WTC11 (cell line): ENCODE data around the gene MYH14. TPM values are rescaled to one million over a fixed set of nuclear protein-coding genes. Genes with fewer than 3 reads are reported as not detected.

Source experiments
- ATAC-seq: fragments of 200-7000 bp; cut with Tn5 transposase; 2 replicates; pipeline ENCODE4 v1.10.0; 2021; ENCODE audit warnings: mild to moderate bottlenecking, moderate library complexity
- CTCF ChIA-PET: fragments of 300-600 bp; sonication (Branson Sonifier 250); formaldehyde crosslinking; loops from one replicate; lab custom pipeline; 2021; ENCODE audit warnings: antibody characterized with exemption; lab: Charles Lee
- POLR2A ChIA-PET: fragments of 350-600 bp; sonication (Branson Sonifier 250); formaldehyde crosslinking; loops from one replicate; lab custom pipeline; 2021; ENCODE audit warnings: antibody characterized with exemption; lab: Charles Lee
- DNase-seq: peaks from one replicate; pipeline ENCODE4 v3.0.0; 2021; ENCODE audit warnings: low spot score
- H3K27ac Mint-ChIP-seq: 2 replicates; pipeline ENCODE4 v1.8.0; 2021; ENCODE audit warnings: mixed read lengths
- H3K27me3 Mint-ChIP-seq: 2 replicates; pipeline ENCODE4 v1.8.0; 2021; ENCODE audit warnings: low read depth, mild to moderate bottlenecking, moderate library complexity, mixed read lengths
- H3K36me3 Mint-ChIP-seq: 2 replicates; pipeline ENCODE4 v1.8.0; 2021; ENCODE audit warnings: mixed read lengths
- H3K4me1 Mint-ChIP-seq: 2 replicates; pipeline ENCODE4 v1.8.0; 2022; ENCODE audit warnings: mixed read lengths
- H3K4me3 Mint-ChIP-seq: 2 replicates; pipeline ENCODE4 v1.8.0; 2021; ENCODE audit warnings: mild to moderate bottlenecking, moderate library complexity, mixed read lengths
- H3K9me3 Mint-ChIP-seq: 2 replicates; pipeline ENCODE4 v1.8.0; 2021; ENCODE audit warnings: mixed read lengths
- AR ChIP-seq: fragments of 250-450 bp; sonication (Bioruptor Pico); IDR thresholded peaks from 2 replicates; pipeline ENCODE4 v1.9.0; 2021; ENCODE audit warnings: mild to moderate bottlenecking
- ATF3 ChIP-seq: sonication (generic); formaldehyde crosslinking; conservative IDR thresholded peaks from 2 replicates; pipeline ENCODE4 v1.8.1; 2022; ENCODE audit warnings: mild to moderate bottlenecking, missing genetic modification reagents
- CBFB ChIP-seq: sonication (generic); formaldehyde crosslinking; IDR thresholded peaks from 2 replicates; pipeline ENCODE4 v1.8.1; 2022; ENCODE audit warnings: mild to moderate bottlenecking, low read depth, missing genetic modification reagents
- ESRRA ChIP-seq: sonication (generic); formaldehyde crosslinking; IDR thresholded peaks from 2 replicates; pipeline ENCODE4 v1.8.1; 2022; ENCODE audit warnings: mild to moderate bottlenecking, missing genetic modification reagents, borderline replicate concordance
- FOXJ3 ChIP-seq: sonication (generic); formaldehyde crosslinking; IDR thresholded peaks from 2 replicates; pipeline ENCODE4 v1.9.0; 2021; ENCODE audit warnings: missing genetic modification reagents, mild to moderate bottlenecking, borderline replicate concordance
- FOXP4 ChIP-seq: sonication (generic); formaldehyde crosslinking; IDR thresholded peaks from 2 replicates; pipeline ENCODE4 v1.8.0; 2022; ENCODE audit warnings: mild to moderate bottlenecking, missing genetic modification reagents
- HMGA2 ChIP-seq: fragments of 250-450 bp; sonication (Bioruptor Pico); IDR thresholded peaks from 2 replicates; pipeline ENCODE4 v1.4.0; 2021; ENCODE audit warnings: mild to moderate bottlenecking, moderate library complexity
- KAT7 ChIP-seq: sonication (generic); formaldehyde crosslinking; IDR thresholded peaks from 2 replicates; pipeline ENCODE4 v1.8.1; 2023; ENCODE audit warnings: missing genetic modification reagents, mild to moderate bottlenecking, borderline replicate concordance
- NFATC4 ChIP-seq: fragments of 250-450 bp; sonication (Bioruptor Pico); IDR thresholded peaks from 2 replicates; pipeline ENCODE4 v1.9.0; 2021; ENCODE audit warnings: mild to moderate bottlenecking
- NFYB ChIP-seq: sonication (generic); formaldehyde crosslinking; conservative IDR thresholded peaks from 2 replicates; pipeline ENCODE4 v1.8.0; 2022; ENCODE audit warnings: low read depth, missing genetic modification reagents
- RELA ChIP-seq: sonication (generic); formaldehyde crosslinking; IDR thresholded peaks from 2 replicates; pipeline ENCODE4 v1.8.1; 2022; ENCODE audit warnings: missing genetic modification reagents, mild to moderate bottlenecking, borderline replicate concordance
- SP1 ChIP-seq: sonication (generic); formaldehyde crosslinking; conservative IDR thresholded peaks from 2 replicates; pipeline ENCODE4 v1.8.1; 2022; ENCODE audit warnings: missing genetic modification reagents
- TEAD1 ChIP-seq: sonication (generic); formaldehyde crosslinking; IDR thresholded peaks from 2 replicates; pipeline ENCODE4 v1.8.0; 2022; ENCODE audit warnings: mild to moderate bottlenecking, missing genetic modification reagents
- TEAD4 ChIP-seq: sonication (generic); formaldehyde crosslinking; IDR thresholded peaks from 2 replicates; pipeline ENCODE4 v1.8.0; 2022; ENCODE audit warnings: mild to moderate bottlenecking, missing genetic modification reagents
- ZBTB21 ChIP-seq: sonication (generic); formaldehyde crosslinking; IDR thresholded peaks from 2 replicates; pipeline ENCODE4 v1.8.1; 2023; ENCODE audit warnings: mild to moderate bottlenecking, missing genetic modification reagents, borderline replicate concordance
- ZNF232 ChIP-seq: sonication (generic); formaldehyde crosslinking; IDR thresholded peaks from 2 replicates; pipeline ENCODE4 v1.8.0; 2022; ENCODE audit warnings: mild to moderate bottlenecking, missing genetic modification reagents
- total RNA-seq: library from RNA; stranded (reverse); gene quantifications from 3 replicates; pipeline ENCODE4 v1.2.3, GENCODE V29; 2021
- TF ChIP-seq, protein P1 (sequence below): sonication (generic); formaldehyde crosslinking; IDR thresholded peaks from 2 replicates; pipeline ENCODE4 v1.8.1; 2022; ENCODE audit warnings: mild to moderate bottlenecking, missing genetic modification reagents, moderate library complexity, borderline replicate concordance
- TF ChIP-seq, protein P2 (sequence below): sonication (generic); formaldehyde crosslinking; IDR thresholded peaks from 2 replicates; pipeline ENCODE4 v1.8.1; 2022; ENCODE audit warnings: low read depth, mild to moderate bottlenecking, moderate library complexity, missing genetic modification reagents, borderline replicate concordance
- TF ChIP-seq, protein P3 (sequence below): sonication (generic); formaldehyde crosslinking; IDR thresholded peaks from 2 replicates; pipeline ENCODE4 v1.8.0; 2022; ENCODE audit warnings: mild to moderate bottlenecking, missing genetic modification reagents

MYH14 gene
- total RNA-seq, 1 experiment from 2014 or later, result 25.8 TPM

DNA sequence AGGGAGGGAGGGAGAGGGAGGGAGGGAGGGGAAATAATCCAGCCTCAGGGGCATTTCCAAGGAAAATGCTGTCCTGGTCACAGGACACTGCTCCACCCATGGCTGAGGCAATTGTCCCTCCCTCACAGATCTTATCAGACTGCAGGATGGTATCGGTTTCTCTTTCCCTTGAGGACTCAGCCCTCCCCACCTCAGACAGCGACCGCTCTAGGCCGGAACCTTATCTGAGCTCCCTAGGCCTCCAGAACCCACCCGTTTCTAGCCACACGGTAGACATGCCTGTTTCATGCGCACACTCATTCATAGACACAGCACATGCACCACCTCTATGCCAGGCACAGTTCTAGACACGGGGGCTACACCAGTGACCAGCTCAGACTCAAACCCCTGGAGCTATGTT is 30.3 kb upstream of the MYH14 start (continued):
- TF ChIP-seq, protein P1, sequence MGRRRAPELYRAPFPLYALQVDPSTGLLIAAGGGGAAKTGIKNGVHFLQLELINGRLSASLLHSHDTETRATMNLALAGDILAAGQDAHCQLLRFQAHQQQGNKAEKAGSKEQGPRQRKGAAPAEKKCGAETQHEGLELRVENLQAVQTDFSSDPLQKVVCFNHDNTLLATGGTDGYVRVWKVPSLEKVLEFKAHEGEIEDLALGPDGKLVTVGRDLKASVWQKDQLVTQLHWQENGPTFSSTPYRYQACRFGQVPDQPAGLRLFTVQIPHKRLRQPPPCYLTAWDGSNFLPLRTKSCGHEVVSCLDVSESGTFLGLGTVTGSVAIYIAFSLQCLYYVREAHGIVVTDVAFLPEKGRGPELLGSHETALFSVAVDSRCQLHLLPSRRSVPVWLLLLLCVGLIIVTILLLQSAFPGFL, result no peak
- no peak for TF ChIP-seq ESRRA (CRISPR knock-in tag)
- TF ChIP-seq NFATC4 (CRISPR knock-in tag), result no peak
- TF ChIP-seq AR, result no peak

GRCh38 chr19:50174100-50174793 is 29.2 kb upstream of the MYH14 start:
- ChIA-PET POLR2A (no interaction called here), CTCF (interaction anchor here (0.8 to 2.0 kb wide), 2 partner anchors 56 to 85 kb away, joined by 3 to 5 read pairs; no protein-coding TSS in a partner anchor)
- no peak for ATAC-seq
- no peaks in the 10 kb centered on the region for H3K36me3 Mint-ChIP-seq
- 0 out of 2 replicates have a peak overlapping the region, but pooled peaks have one; percentile 54 for H3K27ac Mint-ChIP-seq
- DNase-seq, result no peak
- peaks cover 12% of the 10 kb centered on the region for H3K9me3 Mint-ChIP-seq
- TF ChIP-seq ZNF232 (CRISPR knock-in tag), result no peak
- TF ChIP-seq NFYB, result no peak
- TF ChIP-seq HMGA2, result no peak
- TF ChIP-seq SP1 (CRISPR knock-in tag), result no peak
- no peak for TF ChIP-seq FOXJ3 (CRISPR knock-in tag)
- TF ChIP-seq FOXP4 (CRISPR knock-in tag), result no peak
- no peak for TF ChIP-seq ATF3 (CRISPR knock-in tag)
- TF ChIP-seq CBFB (CRISPR knock-in tag), result no peak
- TF ChIP-seq, protein P2, sequence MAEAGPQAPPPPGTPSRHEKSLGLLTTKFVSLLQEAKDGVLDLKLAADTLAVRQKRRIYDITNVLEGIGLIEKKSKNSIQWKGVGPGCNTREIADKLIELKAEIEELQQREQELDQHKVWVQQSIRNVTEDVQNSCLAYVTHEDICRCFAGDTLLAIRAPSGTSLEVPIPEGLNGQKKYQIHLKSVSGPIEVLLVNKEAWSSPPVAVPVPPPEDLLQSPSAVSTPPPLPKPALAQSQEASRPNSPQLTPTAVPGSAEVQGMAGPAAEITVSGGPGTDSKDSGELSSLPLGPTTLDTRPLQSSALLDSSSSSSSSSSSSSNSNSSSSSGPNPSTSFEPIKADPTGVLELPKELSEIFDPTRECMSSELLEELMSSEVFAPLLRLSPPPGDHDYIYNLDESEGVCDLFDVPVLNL (CRISPR knock-in tag), result no peak
- no peak for TF ChIP-seq RELA (CRISPR knock-in tag)
- TF ChIP-seq TEAD4 (CRISPR knock-in tag), result no peak
- no peak for TF ChIP-seq ZBTB21 (CRISPR knock-in tag)
- TF ChIP-seq, protein P3, sequence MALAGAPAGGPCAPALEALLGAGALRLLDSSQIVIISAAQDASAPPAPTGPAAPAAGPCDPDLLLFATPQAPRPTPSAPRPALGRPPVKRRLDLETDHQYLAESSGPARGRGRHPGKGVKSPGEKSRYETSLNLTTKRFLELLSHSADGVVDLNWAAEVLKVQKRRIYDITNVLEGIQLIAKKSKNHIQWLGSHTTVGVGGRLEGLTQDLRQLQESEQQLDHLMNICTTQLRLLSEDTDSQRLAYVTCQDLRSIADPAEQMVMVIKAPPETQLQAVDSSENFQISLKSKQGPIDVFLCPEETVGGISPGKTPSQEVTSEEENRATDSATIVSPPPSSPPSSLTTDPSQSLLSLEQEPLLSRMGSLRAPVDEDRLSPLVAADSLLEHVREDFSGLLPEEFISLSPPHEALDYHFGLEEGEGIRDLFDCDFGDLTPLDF, result no peak
- TF ChIP-seq TEAD1 (CRISPR knock-in tag), result no peak
- TF ChIP-seq KAT7 (CRISPR knock-in tag), result no peak
- no peak for TF ChIP-seq ESRRA (CRISPR knock-in tag)
- H3K27me3 Mint-ChIP-seq, result peaks cover 5% of the 10 kb centered on the region
- H3K4me3 Mint-ChIP-seq, result no peak overlapping the region
- no peaks in the 10 kb centered on the region; the same call in 1 of the 2 replicates for H3K4me1 Mint-ChIP-seq
